ENCODE data around the gene PLEKHA8. TPM values are rescaled to one million over a fixed set of nuclear protein-coding genes. Genes with fewer than 3 reads are reported as not detected.

PLEKHA8 gene
- total and polyA plus RNA-seq, 2 experiments from 2014 or later, result 4.7 to 10.3 TPM

DNA sequence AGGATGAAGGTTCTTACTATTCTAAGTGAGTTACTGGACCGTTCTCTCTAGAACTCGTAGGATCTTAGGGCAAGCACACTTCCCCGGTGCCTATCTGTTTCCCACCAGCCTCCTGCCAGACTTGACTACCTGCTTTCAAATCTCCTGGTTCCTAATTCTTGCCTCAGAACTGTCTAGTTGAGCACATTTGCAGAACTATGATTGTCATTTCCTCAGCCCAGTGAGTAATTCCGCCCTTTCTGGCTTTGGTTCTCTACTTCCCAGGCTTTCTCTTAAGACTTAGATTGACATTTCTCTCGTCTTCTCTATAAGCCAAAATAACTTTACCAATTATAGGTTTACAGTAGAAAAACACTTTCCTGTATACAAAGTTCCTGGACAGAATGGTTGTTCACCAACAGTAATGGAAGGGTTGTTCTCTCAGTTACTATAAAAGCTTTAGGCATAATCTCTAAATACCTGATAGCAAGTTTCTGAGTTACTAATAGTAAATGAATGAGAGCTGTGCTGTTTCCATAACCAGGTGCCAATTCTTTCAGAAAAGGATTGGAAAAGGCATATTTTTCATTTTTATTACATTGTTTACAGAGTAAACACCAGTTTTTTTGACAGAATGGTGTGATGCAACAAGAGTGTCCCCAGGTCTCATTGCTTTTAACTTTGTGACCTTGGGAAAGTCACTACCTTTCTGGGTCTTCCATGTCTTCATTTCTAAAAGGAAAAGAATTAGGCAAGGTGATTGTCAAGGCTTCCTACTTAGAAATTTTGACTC is 41.1 kb downstream of the PLEKHA8 start:
- H3K9me3 ChIP-seq (ENCODE audit: low read depth), result no peaks in the 10 kb centered on the region
- no peak overlapping the region for H3K4me3 ChIP-seq
- H3K79me2 ChIP-seq (ENCODE audit: insufficient read depth), result no peaks in the 10 kb centered on the region
- H3K27me3 ChIP-seq (replicated peaks; ENCODE audit: insufficient read depth), result no peaks in the 10 kb centered on the region
- no peak overlapping the region for H2AFZ ChIP-seq
- in situ Hi-C loops (cut with MboI), result loop anchor here (25.0 kb wide), 1 partner anchor 307 kb away; no protein-coding TSS in a partner anchor
- H3K4me1 ChIP-seq (ENCODE audit: insufficient read depth), result peaks cover 17% of the 10 kb centered on the region
- no peaks in the 10 kb centered on the region for H3K9me2 ChIP-seq (ENCODE audit: insufficient read depth)
- 82 to 90% methylated on average over 5 of the region's 5 CpGs for WGBS, 2 experiments (ENCODE audit: low coverage in 1 of 2, low lambda C conversion rate in 2 of 2, missing lambda C conversion rate in 2 of 2)
- no peak overlapping the region for H3K27ac ChIP-seq
- H4K20me1 ChIP-seq (ENCODE audit: insufficient read depth), result no peaks in the 10 kb centered on the region
- H3K9ac ChIP-seq, result no peak overlapping the region
- TF ChIP-seq EZH2phosphoT487 (IDR thresholded peaks at IDR 0.05; ENCODE audit: insufficient read depth, low read depth) (no peak), EZH2 (IDR thresholded peaks at IDR 0.05; ENCODE audit: insufficient read depth, poor library complexity, severe bottlenecking) (no peak)
- H3F3A ChIP-seq (ENCODE audit: insufficient read depth), result peaks cover 23% of the 10 kb centered on the region
- H3K36me3 ChIP-seq (ENCODE audit: low read depth), result no peaks in the 10 kb centered on the region
- no peak for DNase-seq
- no peak overlapping the region for H3K4me2 ChIP-seq (ENCODE audit: unreplicated experiment)

DNA sequence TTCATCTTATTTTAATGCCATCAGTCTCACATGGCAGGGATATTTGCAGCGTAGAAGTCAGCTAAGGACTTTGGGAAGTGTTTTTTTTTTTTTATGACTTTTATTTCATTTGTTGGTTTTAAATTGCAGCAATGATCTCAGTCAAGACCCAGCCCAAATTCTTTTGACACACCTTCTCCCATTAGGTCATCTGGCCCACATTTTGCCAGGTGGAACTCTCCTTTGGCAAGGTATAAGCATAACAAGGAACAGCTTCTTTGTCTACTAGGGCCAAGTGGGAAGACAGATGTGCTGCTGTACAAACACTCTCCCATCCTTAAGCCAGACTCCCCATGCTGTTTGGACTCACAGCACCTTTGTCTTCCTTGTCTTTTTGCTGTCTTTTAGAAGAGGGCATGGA is 41.8 kb downstream of the PLEKHA8 start:
- Histone ChIP-seq H3K9ac (no peak overlapping the region), H3K27ac (no peak overlapping the region), H2AFZ (no peak overlapping the region), H3F3A (ENCODE audit: insufficient read depth) (peaks cover 23% of the 10 kb centered on the region), H3K4me3 (no peak overlapping the region), H3K9me3 (ENCODE audit: low read depth) (no peaks in the 10 kb centered on the region), H3K36me3 (ENCODE audit: low read depth) (no peaks in the 10 kb centered on the region), H3K9me2 (ENCODE audit: insufficient read depth) (no peaks in the 10 kb centered on the region), H3K4me2 (ENCODE audit: unreplicated experiment) (no peak overlapping the region), H3K4me1 (ENCODE audit: insufficient read depth) (peaks cover 17% of the 10 kb centered on the region), H4K20me1 (ENCODE audit: insufficient read depth) (no peaks in the 10 kb centered on the region), H3K79me2 (ENCODE audit: insufficient read depth) (no peaks in the 10 kb centered on the region), H3K27me3 (replicated peaks; ENCODE audit: insufficient read depth) (no peaks in the 10 kb centered on the region)
- TF ChIP-seq EZH2 (IDR thresholded peaks at IDR 0.05; ENCODE audit: insufficient read depth, poor library complexity, severe bottlenecking) (no peak), EZH2phosphoT487 (IDR thresholded peaks at IDR 0.05; ENCODE audit: insufficient read depth, low read depth) (no peak)
- in situ Hi-C loops (cut with MboI), result loop anchor here (25.0 kb wide), 1 partner anchor 308 kb away; no protein-coding TSS in a partner anchor
- no peak for DNase-seq
- 43 to 77% methylated on average over 1 of the region's 1 CpG for WGBS, 2 experiments (ENCODE audit: low coverage in 1 of 2, low lambda C conversion rate in 2 of 2, missing lambda C conversion rate in 2 of 2)

DNA sequence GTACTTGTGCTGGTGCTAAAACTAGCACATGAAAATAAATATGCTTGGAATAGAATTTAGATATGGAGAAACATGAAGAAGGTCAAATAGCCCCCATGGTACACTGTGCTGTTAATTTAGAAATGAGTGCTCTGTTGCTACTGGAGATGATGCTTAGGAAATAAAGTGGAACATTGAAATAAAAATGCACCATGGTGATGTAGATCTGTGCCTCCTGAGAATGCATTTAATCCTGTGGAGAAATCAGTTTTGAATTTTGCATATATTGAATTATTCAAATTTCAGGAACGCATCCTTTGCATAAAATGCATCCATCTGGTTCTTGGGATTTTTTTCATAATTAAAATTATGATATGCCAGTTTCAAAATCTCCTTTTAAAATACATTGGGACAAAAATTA is 44.5 kb downstream of the PLEKHA8 start:
- peaks cover 14% of the 10 kb centered on the region for H3K4me1 ChIP-seq (ENCODE audit: insufficient read depth)
- H4K20me1 ChIP-seq (ENCODE audit: insufficient read depth), result no peaks in the 10 kb centered on the region
- no peaks in the 10 kb centered on the region for H3K27me3 ChIP-seq (replicated peaks; ENCODE audit: insufficient read depth)
- no peaks in the 10 kb centered on the region for H3K36me3 ChIP-seq (ENCODE audit: low read depth)
- no peak overlapping the region for H3K9ac ChIP-seq
- no peak overlapping the region for H3K4me2 ChIP-seq (ENCODE audit: unreplicated experiment)
- H3K27ac ChIP-seq, result no peak overlapping the region
- H2AFZ ChIP-seq, result no peak overlapping the region
- peaks cover 17% of the 10 kb centered on the region for H3F3A ChIP-seq (ENCODE audit: insufficient read depth)
- no peak for TF ChIP-seq EZH2phosphoT487 (IDR thresholded peaks at IDR 0.05; ENCODE audit: insufficient read depth, low read depth)
- no peaks in the 10 kb centered on the region for H3K9me2 ChIP-seq (ENCODE audit: insufficient read depth)
- H3K79me2 ChIP-seq (ENCODE audit: insufficient read depth), result no peaks in the 10 kb centered on the region
- H3K4me3 ChIP-seq, result no peak overlapping the region
- WGBS, 2 experiments (ENCODE audit: low coverage in 1 of 2, low lambda C conversion rate in 2 of 2, missing lambda C conversion rate in 2 of 2), result 100% methylated on average over 1 of the region's 1 CpG
- no peak for DNase-seq
- no peaks in the 10 kb centered on the region for H3K9me3 ChIP-seq (ENCODE audit: low read depth)
- in situ Hi-C loops (cut with MboI), result loop anchor here (25.0 kb wide), 1 partner anchor 310 kb away; no protein-coding TSS in a partner anchor

DNA sequence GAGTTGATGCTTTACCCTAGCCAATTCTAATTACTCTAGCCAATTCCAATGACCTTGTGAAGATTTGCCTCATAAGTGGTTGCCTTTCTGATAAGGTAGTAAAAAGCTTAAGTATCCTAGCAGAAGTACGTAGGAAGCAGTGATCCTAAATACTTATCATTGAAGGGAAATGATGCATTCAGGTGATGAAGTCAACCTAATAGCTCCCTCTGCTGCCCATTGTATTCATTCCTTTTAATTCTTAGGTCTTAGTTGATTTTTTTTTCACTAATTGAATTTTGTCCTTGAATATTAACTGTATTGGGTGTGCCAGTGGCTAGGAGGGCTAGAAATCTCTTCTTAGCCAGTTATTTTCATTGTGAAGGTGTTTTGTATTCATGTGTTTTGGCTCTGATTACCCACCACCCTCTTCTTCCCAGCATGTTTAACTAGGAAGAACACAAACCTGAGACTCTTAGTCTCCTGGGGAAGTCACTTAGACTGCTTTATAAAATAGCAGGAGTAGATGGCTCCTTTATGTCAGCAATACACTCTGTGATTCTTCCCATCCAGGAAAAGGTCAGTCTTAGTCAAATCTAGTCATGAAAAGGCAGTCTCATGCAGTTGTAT is 46.3 kb downstream of the PLEKHA8 start:
- Histone ChIP-seq H3K9ac (no peak overlapping the region), H3F3A (ENCODE audit: insufficient read depth) (0 out of 2 replicates have a peak, but pooled peaks cover under 1% of the 10 kb centered on the region), H3K27me3 (replicated peaks; ENCODE audit: insufficient read depth) (no peaks in the 10 kb centered on the region), H3K79me2 (ENCODE audit: insufficient read depth) (no peaks in the 10 kb centered on the region), H3K27ac (no peak overlapping the region), H3K36me3 (ENCODE audit: low read depth) (no peaks in the 10 kb centered on the region), H3K4me3 (no peak overlapping the region), H3K4me1 (ENCODE audit: insufficient read depth) (no peaks in the 10 kb centered on the region), H3K4me2 (ENCODE audit: unreplicated experiment) (no peak overlapping the region), H4K20me1 (ENCODE audit: insufficient read depth) (no peaks in the 10 kb centered on the region), H3K9me2 (ENCODE audit: insufficient read depth) (no peaks in the 10 kb centered on the region), H2AFZ (no peak overlapping the region), H3K9me3 (ENCODE audit: low read depth) (no peaks in the 10 kb centered on the region)
- in situ Hi-C loops (cut with MboI), result loop anchor here (25.0 kb wide), 1 partner anchor 312 kb away; no protein-coding TSS in a partner anchor
- 46 to 59% methylated on average over 1 of the region's 1 CpG for WGBS, 2 experiments (ENCODE audit: low coverage in 1 of 2, low lambda C conversion rate in 2 of 2, missing lambda C conversion rate in 2 of 2)
- no peak for TF ChIP-seq EZH2phosphoT487 (IDR thresholded peaks at IDR 0.05; ENCODE audit: insufficient read depth, low read depth)
- no peak for TF ChIP-seq EZH2 (IDR thresholded peaks at IDR 0.05; ENCODE audit: insufficient read depth, poor library complexity, severe bottlenecking)
- peak; percentile 67 for DNase-seq
